SHP77 (cell line): ENCODE data around the gene FAM117A.
"Not testable (repeated sequence)": the region's sequence is repeated elsewhere in the genome, so short reads cannot be mapped to it uniquely, and the experiment has no call there.

Experiments
- DNase-seq, 2 experiments: peaks; one replicate each; lab custom pipeline; 2025; lab: John Stamatoyannopoulos, UW

Gene FAM117A

DNA sequence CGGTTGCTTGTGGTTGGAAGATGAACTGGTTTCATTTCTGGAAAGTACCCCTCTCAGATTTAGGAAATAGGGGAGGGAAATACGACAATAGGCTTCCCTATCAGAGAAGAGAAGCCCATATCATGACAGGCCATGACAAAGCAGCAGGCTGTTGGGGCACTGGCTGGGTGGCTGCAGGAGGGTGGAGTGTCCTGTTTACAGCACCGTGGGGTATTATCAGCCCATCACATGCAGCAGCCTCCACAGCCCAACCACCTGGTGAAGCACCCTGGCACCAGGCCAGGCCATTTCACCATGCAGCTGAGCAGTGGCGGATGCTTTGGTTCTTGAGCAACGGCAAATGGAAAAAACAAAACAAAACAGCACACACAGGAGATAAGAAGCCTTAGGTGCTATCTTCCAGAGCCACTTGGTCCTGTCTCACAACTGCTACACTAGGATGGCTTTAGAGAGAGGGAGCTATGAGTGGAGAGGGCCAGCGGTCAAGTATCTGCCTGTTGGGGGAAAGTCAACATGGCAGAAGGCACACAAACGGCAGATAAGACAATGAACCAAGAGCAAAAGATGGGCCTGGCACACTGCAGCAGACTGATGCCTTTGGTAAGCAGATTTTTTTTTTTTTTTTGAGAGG, 24.2 kb downstream of the FAM117A start:
- peak; percentile 91 for DNase-seq

DNA sequence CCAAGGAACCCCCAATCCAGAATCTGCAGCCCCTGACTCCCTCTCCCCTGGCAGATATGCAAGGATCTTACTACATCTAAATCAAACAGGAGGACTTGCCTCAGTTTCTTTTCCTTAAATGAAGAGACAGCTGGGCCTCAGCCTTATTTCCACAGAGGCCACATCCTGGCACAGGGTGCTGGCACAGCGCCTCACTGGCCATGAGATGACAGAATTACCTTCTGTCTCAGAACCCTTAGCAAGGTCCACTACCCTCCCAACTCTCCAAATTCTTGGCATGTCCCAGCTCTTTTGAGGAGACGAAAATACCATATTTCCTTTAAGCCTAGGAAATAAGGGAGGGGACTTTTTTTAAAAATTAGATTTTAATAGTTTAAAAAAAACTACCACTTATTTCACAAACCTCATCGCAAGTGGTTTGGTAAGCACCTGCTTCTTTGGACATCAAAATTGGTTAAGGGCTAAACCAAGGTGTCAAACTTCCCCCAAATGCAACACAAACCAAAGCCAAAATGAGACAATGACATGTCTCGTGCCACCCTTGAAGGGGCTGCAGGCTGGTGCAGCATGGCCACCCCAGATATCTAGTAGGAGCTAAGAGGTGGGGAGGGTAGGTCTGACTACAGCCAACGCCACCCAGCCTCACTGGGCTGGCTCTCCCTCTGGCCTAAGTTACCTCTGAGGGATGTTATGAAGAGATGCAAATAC, 25.3 kb downstream of the FAM117A start:
- no peak for DNase-seq

DNA sequence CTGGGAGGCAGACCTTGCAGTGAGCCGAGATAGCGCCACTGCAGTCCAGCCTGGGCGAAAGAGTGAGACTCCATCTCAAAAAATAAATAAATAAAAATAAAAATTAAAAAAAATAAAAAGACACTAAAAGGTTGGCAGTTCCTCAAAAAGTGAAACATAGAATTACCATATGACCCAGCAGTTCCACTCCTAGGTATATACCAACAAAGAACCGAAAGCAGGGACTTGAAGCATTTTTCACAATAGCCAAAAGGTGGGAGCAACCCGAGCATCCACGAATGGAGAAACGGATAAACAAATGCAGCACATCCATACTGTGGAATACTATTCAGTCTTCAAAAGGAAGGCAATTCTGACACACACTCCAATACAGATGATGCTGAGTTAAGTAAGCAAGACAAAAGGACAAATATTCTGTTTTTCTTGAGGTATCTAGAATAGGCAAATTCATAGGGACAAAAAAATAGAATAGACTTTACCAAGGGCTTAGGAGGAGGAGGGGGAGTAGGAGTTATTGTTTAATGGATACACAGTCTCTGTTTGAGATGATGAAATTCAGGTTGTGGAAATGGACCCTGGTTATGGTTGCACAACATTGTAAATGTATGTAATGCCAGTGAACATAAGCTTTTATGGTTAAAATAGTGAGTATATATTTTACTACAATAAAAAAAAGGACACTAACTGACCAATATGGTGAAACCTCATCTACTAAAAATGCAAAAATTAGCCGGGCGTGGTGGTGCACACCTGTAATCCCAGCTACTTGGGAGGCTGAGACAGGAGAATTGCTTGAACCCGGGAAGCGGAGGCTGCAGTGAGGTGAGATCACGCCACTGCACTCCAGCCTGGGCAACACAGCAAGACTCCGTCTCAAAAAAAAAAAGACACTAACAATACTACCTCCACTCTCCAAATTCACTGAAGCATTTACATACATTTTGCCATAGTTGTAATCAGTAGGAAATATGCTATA, 29.1 kb downstream of the FAM117A start:
- DNase-seq, result no peak

DNA sequence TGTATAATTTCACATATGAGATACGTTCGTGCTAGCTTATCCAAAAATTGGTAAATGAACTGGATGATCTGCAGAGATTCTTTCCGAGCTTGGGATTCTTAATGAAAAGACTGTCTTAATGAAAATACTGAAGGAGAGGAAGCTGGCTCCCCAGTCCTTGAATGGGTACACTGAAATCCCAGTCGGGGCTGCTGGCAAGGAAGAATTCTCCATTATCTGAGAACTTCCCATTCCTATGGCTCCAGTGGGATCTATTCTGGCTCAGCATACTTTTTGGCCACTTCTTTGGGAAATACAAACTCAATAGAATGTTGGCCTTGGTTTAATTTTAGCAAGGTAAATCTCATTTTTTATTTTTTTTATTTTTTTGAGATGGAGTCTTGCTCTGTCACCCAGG, 32.5 kb downstream of the FAM117A start:
- no peak for DNase-seq

DNA sequence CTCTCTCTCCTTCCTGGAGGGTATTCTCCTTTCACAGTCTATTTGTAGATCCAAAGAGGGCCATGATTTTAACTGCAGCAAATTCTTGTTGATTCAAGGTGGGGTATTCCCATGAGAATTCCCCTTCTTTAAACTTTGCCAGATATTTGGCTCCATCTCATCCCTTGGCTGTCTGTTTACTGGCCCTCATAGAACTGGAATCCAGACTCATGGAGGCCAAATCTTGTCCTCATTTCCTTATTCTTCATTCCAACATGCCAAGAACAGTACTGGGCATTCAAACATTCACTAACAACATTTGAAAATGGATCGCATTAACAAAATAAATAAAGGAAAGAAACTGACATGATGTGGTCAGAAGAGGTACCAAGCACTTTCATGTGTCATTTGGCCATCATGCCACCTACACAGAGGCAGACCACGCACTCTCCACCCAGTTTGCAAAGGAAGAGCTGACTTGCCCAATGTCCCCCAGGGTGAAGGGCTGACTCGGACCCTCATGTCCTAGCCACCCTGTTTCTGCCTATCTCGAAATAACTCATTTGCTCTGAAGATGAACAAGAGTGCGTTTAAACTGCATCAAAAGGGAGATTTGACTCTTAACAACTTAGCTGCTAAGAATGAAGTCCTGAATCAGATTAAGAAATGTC, 33.0 kb downstream of the FAM117A start:
- no peak for DNase-seq

DNA sequence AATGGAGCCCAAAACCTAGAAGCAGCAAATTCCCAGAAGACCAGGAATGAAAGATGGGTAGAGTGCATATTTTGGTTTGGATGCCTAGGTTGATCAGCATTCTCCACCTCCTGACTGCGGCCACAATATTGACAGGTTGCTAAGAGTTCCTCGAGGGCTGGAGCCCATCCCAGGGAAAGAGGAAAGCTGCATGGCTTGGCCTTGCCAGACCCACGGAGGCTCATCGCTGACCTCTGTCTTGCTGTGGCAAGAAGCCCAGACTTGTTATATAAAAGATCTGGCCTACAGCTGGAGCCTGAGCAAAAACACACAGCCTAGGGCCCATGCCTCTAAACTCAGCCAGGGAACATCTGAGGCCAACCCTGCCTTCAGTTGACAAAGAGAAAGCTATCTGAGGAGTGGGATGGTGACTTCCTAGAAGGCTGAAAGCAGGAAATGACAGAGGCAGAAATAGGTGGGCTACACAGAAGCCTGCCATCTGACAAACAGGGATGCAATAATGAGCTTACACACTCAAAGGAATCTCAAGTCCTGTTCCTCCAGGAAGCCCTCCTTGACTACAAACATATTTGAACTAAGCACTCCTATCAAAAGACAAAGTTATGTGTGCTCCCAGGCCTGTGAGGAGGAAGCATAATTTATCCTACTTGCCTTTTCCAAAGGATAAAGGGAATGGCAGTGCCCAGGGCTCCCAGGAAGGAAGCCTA, 33.7 kb downstream of the FAM117A start:
- DNase-seq, result no peak

DNA sequence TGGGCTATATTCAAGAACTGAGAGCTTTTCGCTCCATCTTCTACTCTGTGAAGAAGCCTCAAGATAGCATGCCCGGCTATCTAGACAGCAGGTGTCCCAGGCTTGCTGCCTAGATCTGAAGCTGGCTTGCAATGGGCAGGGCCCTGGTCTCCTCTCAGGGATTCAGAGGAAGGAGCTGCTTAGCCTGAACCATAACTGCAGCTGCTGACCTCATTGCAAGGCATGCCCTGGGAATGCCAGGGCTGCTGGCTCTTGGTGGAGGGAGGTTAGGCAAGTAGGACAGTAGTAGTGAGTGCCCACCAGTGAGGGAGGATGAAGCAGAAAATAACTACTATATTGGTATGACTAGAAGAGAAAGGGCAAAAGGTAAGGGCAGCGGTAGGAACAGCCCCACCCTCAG, 34.9 kb downstream of the FAM117A start:
- no peak for DNase-seq

DNA sequence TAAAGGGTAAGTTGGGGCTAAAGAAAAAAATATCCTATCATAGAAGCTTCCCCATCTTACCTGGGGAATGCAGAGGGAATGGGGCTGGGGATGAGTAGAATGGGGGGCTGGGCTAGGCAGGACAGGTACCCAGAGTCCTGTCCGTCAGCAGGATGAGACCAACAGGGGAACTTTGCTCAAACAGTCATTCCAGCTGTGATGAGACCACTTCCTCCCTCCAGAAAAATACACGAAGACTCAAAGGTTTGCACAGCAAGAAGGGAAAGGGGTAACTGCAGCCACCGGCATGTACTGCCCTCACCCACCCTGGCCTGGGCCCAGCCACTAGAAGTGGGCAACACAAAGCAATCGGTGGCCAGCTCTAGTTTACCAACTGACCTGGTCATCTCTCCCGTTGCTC, 35.5 kb downstream of the FAM117A start:
- no peak for DNase-seq

DNA sequence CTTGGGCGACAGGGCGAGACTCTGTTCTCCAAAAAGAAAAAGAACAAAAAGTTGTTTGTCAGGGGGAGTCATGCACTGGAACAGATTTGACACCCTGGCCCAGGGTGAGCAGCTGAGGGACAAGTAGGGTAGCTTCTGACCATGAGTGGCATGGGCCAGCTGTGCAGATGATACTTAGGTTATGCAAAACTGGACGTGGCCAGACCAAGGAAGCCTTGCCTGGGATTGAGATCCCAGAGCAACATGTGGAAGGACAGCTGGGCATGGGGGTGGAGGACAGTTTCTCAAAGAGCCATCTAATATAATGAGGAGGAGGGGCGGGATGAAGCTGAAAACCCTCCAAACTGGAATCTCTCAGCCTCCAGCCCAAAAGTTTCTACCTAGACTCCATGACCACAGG, 36.6 kb downstream of the FAM117A start:
- DNase-seq, result no peak

DNA sequence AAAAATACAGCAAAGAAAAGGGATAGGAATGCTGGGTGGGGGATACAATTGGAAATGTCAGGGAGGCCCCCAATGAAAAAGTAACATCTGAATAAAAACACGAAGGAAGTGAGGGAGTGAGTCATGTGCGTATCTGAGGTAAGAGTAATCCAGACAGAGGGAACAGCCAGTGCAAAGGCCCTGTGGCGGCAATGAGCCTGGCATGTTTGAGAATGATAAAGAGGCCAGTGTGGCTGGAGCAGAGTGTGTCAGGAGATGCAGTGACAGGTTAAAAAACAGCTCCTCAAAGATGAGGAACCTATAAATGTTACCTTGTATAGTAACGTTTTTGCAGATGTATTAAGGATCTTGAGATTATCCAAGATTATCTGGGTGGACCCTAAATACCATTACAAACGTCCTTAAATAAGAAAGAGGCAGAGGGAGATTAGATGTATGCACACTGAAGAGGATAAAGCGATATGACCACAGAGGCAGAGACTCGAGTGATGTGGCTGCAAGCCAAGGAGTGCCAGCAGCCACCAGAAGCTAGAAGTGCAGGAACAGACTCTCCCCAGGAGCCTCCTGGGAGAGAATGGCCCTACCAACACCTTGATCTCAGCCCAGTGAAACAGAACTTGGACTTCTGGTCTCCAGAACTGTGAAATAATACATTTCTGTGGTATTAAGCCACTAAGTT, 38.3 kb downstream of the FAM117A start:
- no peak for DNase-seq

DNA sequence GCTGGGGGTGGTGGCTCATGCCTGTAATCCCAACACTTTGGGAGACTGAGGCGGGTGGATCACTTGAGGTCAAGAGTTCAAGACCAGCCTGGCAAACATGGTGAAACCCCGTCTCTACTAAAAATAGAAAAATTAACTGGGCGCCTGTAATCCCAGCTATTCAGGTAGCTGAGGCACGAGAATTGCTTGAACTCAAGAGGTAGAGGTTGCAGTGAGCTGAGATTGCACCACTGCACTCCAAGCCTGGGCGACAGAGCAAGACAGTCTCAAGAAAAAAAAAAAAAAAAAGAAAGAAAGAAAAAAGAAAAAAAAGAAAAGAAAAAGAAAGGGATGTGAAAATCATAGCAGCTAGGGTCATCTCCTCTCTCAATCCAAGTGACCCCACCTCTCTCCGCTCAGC, 39.4 kb downstream of the FAM117A start:
- DNase-seq, result not testable (repeated sequence)

DNA sequence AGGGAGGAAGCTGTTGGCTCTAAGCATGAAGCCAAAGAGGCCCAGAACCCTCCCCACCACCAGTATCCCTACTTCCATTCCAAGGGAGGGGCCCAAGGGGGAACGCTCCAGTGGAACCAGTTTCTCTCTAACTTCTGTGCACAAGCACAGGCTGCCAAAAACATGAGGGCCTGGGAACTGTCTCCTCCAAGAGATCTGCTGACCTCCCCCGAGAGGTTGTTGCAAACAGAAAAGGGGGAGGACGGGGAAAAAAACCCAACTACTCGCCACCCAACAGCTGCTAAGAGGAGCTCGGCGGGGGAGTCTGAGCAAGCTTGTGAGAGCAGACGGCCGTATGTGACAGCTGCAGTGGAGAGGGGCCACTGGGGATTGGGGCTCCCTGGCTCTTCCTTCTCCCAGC, 40.5 kb downstream of the FAM117A start:
- no peak for DNase-seq

DNA sequence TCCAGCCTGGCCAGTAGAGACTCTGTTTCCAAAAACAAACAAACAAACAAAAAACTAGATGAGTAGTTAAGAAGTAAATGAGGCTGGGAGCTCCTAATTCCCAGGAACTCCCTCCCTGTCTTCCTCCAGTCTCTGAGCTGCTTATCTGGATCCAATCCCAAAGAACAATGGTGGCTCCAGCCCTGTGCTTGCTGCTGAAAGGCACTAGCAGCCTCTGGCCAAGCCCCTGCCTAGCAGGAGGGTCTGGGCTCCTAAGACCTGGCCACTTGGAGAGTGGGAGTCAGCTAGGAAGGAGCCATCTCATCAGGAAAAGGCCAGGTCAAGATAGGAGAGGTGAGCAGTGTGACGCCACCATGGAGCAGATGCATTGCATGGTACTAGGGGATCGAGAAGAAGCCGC, 41.9 kb downstream of the FAM117A start:
- DNase-seq, result no peak

DNA sequence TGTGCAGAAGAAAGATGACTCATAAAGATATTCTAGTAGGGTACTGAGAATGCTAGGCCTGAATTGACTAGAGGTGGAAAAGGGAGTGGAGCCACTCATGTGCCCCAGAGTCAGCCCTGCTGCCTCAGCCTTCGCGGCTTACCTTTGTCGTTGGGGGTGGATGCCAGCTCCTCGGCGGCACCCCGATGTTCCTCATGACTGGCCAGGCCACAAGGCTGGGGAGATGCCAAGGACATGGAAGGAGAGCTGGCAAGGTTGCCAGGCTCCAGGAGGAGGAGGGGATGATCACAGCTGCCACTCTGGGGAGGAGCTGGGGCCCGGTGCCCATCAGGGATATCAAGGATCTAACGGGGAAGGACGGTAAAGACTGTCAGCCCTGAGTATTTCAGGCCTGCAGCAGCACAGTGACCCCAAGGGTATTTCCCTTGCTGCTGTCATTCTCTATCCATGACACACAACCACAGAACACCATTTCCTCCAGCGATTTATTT, 46.5 kb downstream of the FAM117A start:
- DNase-seq, result no peak

DNA sequence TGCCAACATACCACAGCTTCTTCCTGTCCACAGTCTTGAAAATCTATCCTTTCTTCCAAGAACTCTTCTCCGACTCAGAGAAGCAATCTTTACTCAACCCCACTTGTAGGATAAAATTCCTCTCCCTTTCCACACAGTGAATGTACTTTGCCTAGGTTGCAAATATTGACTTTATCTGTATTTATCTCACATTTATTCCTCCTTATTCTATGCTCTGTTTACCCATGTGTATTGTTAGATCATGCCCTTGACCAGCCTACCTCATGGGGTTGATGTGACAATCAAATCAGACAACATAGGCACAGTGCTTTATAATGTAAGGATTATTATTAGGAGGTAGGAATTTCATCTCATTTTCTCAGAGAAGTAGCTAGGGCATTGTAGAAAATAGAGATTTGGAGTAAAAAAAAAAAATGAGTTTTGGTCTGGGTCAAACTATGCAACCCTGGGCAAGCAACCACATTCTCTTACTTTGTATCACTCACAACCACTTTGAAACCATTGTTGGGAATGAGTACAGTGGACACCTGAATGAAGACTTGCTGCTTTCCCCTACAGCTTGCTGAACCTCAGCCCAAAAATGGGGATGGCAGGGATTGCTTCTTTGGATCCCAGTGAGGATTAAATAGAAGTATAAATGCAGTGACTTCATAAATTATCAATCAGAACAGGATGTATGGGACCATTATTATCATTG, 47.1 kb downstream of the FAM117A start:
- no peak for DNase-seq

DNA sequence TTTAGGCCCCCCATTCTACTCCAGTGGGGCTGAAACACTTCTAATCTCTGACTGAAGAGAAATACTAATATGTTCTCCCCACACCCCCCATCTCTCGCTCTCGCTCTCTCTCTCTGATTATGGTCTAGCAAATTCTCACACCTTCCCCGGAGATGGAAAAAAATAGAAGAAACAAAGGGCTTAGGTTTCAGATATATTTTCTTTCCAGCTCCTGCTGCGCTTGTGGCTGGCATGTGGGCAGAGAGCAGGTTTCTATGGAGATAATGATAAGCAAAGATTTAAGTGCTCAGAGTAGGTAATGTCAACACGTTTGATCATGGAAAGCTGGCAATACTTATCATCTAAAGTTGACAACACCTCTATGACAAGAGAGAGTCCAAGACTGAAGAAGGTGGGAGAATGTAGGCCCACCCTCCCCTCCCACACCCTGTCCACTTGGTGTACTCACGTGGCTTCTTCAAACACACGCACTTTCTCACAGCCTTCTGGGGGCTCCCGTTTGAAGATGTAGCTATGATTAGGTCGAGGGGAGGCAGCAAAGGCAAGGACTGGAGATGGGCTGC, 48.1 kb downstream of the FAM117A start:
- DNase-seq, result no peak

DNA sequence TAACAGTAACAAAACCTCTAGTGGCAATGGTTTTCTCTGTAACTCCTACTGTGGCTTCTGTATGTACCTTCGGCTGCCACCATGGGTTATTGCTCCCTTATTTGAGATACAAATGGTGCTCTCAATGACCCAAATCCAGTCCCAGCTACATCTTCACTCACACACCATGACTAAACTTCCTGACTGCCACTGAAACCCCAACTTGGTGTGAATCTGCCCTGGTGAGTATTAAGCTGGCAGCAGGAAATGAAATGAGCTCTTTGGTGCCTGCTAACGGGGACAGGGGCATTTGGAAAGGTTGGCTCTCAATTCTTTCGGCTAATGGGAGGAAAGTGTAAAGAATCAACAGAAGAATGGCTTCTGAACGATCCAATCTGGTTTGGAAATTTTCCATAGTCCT, 48.7 kb downstream of the FAM117A start:
- no peak for DNase-seq

DNA sequence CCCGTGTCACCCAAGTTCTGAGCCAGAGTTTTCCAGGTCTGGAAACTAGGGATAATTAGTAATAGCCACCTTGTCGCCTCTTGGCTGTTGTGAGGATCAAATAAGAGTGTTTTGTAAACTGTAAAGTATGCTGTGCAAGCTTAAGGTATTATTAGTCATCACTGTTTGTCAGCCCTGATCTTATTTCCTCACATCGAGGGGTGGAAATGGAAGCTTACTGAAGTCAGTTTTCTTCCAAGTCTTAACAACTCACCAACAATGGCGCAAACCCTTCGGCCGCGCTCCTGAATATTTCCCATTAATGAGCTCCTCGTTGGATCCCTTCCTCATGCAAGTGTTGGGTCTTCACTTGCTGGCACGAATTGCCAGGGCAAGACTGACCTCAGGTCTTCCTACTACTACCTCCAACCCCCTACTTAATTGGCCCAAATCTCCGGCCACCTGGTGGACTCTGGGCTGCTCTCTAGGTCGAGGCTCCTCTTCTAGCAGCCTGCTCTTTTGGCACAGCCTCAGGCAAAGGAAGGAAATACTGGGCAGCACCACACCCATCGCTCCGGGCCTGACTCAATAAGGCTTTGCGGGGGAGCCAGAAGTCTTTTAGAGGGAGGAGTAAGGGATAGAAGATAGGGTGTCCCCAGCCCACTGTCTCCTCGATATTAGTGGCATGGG, 55.3 kb downstream of the FAM117A start:
- DNase-seq, result peak in 1 of 2 experiments; percentile 59
